ENCODE data around the gene TMPRSS15. TPM values are rescaled to one million over a fixed set of nuclear protein-coding genes. Genes with fewer than 3 reads are reported as not detected.

TMPRSS15 gene
- not detected for total RNA-seq
- not detected for polyA plus RNA-seq
- long read RNA-seq, donor 1: 0 reads
- long read RNA-seq, donor 2: 0 reads

DNA sequence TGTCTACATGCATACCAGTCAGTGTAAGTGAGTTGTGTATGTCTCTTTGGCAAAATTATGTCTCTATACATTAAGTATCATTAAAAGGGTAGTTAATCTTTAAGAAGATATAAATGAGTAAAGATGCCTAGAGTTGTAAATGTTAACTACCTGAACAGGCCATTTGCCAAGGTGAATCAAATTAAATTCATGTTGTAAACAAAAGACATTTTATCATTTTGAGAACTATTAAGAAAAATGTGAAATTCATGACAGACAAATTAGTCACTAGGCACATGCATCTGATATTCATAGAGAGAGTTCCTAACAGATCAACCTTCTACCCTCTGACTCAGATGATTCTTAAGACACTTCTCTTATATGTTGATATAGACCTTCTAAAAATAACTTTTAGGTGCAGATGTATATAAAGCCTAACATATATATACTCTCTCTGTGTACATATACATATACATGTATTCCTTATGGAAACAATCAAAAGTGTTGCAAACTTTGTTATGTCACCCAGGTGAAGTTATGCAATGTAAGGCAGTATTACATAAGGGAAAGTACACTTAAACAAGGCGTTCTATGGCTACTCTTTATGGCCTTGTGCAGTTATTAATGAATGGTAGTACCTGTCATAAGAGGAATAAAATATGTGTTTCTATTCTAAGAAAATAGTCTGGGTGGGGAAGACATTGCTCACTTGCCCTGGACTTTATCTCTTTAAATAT lies at the start of gene TMPRSS15:
Gene TMPRSS15 (minus strand): TSS at position 51 of the 716 bp plus-strand sequence. CDS start 163 bp downstream, outside the sequence.
- TF ChIP-seq POLR2A (IDR thresholded peaks at IDR 0.05) (no peak), POLR2AphosphoS5 (IDR thresholded peaks at IDR 0.05) (no peak)
- TF ChIP-seq, protein P1, sequence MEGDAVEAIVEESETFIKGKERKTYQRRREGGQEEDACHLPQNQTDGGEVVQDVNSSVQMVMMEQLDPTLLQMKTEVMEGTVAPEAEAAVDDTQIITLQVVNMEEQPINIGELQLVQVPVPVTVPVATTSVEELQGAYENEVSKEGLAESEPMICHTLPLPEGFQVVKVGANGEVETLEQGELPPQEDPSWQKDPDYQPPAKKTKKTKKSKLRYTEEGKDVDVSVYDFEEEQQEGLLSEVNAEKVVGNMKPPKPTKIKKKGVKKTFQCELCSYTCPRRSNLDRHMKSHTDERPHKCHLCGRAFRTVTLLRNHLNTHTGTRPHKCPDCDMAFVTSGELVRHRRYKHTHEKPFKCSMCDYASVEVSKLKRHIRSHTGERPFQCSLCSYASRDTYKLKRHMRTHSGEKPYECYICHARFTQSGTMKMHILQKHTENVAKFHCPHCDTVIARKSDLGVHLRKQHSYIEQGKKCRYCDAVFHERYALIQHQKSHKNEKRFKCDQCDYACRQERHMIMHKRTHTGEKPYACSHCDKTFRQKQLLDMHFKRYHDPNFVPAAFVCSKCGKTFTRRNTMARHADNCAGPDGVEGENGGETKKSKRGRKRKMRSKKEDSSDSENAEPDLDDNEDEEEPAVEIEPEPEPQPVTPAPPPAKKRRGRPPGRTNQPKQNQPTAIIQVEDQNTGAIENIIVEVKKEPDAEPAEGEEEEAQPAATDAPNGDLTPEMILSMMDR (IDR thresholded peaks at IDR 0.05 in 8 of 11, conservative IDR thresholded peaks at IDR 0.05 in 3 of 11): no peak
- intact Hi-C loops (cut with DNase I; ENCODE audit: low total_unique reads): no loop called here
- Histone ChIP-seq H3K27ac (no peak within 1 kb of the TSS), H3K9me3 (peaks cover 0 to 21% (median 7%) of the 10 kb centered on the region in 8 donors), H3K27me3 (replicated peaks in 1 of 7) (no peaks in the 10 kb centered on the region), H3K36me3 (no peaks in the 10 kb centered on the region), H3K4me3 (no peak within 1 kb of the TSS), H3K4me1 (no peaks in the 10 kb centered on the region)
- no peak for DNase-seq
- 39 to 77% (median 62%) methylated on average over 1 of the region's 1 CpG for WGBS, 5 donors

DNA sequence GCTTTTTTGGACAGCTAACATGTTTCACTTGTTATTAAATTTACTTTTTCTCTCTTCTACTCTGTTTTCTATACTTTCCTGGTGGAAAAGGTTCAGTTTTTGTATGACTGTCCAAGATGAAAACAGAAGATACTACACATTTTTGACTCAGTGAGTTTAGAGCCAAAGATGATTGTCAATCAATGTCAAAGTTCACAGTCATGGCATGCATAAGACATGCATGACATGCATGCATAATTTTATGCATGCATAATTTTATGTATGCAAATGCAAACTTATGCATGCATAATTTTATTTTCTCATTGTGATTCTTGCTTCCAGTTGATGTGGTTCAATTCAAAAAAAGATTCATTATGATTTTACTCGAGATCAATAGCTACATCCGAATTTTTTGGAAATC lies 48.1 kb upstream of the TMPRSS15 start:
- 85 to 91% (median 87%) methylated on average over 2 of the region's 2 CpGs for WGBS, 5 donors
- Histone ChIP-seq H3K4me1 (no peaks in the 10 kb centered on the region), H3K9me3 (peaks cover 0 to 15% (median 3%) of the 10 kb centered on the region in 8 donors)

DNA sequence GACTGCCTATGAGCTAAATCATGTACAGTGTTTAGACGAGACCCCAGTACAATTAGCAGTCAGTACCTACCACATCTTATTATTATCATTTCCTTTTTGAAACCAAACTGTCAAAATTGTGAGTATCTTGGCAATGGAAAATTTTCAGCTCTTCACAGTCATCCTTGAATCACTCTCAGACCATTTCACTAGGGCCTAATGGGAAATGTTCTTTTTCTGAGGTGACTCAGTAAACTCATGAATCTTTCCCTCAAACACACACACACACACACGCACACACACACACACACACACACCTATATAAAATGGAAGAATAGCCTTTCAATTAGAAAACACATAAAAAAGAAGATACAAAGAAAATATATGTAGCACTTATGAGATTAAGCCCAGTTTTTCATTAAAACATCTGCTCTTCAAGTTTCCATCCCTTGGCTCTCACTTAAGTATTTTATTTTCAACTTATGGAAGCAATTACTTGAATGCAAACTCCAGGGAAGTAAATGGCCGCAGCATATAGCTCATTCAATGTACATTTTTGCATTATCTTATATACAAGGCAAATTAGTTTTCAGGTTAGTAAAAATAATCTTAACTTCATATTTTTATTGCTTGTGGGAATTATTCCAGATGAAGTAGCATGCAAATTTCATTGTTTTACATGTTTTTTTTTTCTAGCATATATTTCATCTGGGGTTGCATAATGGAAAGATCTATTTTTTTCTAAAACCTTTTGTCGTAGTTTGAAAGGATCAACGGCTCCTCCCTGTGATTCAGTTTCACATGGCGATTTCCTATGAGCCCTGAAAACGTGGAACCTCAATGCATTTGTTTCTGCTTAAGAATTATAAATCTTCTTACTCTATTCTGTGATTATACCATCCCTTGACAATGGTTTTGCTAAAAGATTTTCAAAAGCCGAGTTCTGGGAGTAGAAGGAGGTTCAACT lies 46.3 kb upstream of the TMPRSS15 start:
- Histone ChIP-seq H3K27me3 (replicated peaks in 1 of 7) (no peaks in the 10 kb centered on the region), H3K4me3 (no peak overlapping the region), H3K27ac (no peak overlapping the region), H3K36me3 (no peaks in the 10 kb centered on the region), H3K4me1 (no peaks in the 10 kb centered on the region), H3K9me3 (peaks cover 0 to 28% (median 4%) of the 10 kb centered on the region in 8 donors)
- intact Hi-C loops (cut with DNase I; ENCODE audit: low total_unique reads): no loop called here
- WGBS, 5 donors: 59 to 72% (median 68%) methylated on average over 8 of the region's 8 CpGs
- TF ChIP-seq, protein P1 (IDR thresholded peaks at IDR 0.05 in 8 of 11, conservative IDR thresholded peaks at IDR 0.05 in 3 of 11): no peak
- TF ChIP-seq POLR2A (IDR thresholded peaks at IDR 0.05) (no peak), POLR2AphosphoS5 (IDR thresholded peaks at IDR 0.05) (no peak)
- no peak for DNase-seq

More for the DNA sequence above, 48.1 kb upstream of the TMPRSS15 start:
- intact Hi-C loops (cut with DNase I; ENCODE audit: low total_unique reads): no loop called here
- Histone ChIP-seq H3K27ac (no peak overlapping the region), H3K36me3 (no peaks in the 10 kb centered on the region), H3K27me3 (replicated peaks in 1 of 7) (no peaks in the 10 kb centered on the region), H3K4me3 (no peak overlapping the region)
- DNase-seq: no peak
- TF ChIP-seq, protein P1 (IDR thresholded peaks at IDR 0.05 in 8 of 11, conservative IDR thresholded peaks at IDR 0.05 in 3 of 11): no peak
- no peak for TF ChIP-seq POLR2A (IDR thresholded peaks at IDR 0.05)

All from spleen (tissue), 13 donors.